K562 (cell line): Measurements from ENCODE around the gene HLCS. TPM values are rescaled to one million over a fixed set of nuclear protein-coding genes. Genes with fewer than 3 reads are reported as not detected.

ENCODE experiments used
- ARID2 ChIP-seq: fragments of 450-650 bp; IDR thresholded peaks from 2 replicates; pipeline ENCODE4 v1.6.1; 2017; ENCODE audit warnings: antibody characterized with exemption, mild to moderate bottlenecking
- CBX1 ChIP-seq: sonication (generic); IDR thresholded peaks from 2 replicates; pipeline ENCODE4 v1.6.1; 2016; ENCODE audit warnings: antibody characterized with exemption, low read depth, mild to moderate bottlenecking
- CTBP1 ChIP-seq: fragments of 450-650 bp; IDR thresholded peaks from 2 replicates; pipeline ENCODE4 v1.6.1; 2016; ENCODE audit warnings: borderline replicate concordance
- ILK ChIP-seq: fragments of 450-650 bp; IDR thresholded peaks from 2 replicates; pipeline ENCODE4 v1.6.1; 2016; ENCODE audit warnings: missing genetic modification characterization, low read depth, mild to moderate bottlenecking, missing compliant biosample characterization, moderate library complexity, borderline replicate concordance
- KLF6 ChIP-seq: fragments of 250-450 bp; sonication (Bioruptor Pico); IDR thresholded peaks from 2 replicates; pipeline ENCODE4 v1.4.0; 2020; ENCODE audit warnings: mild to moderate bottlenecking, moderate library complexity, borderline replicate concordance
- SNRNP70 ChIP-seq: fragments of 200-400 bp; formaldehyde crosslinking; optimal IDR thresholded peaks from 2 replicates; pipeline ENCODE3; 2017; ENCODE audit warnings: low read depth, low read length
- ZNF318 ChIP-seq, 2 experiments: fragments of 450-650 bp; IDR thresholded peaks; 2 replicates each; pipeline ENCODE4 v1.6.1; 2016; ENCODE audit warnings: mild to moderate bottlenecking in 2 of 2, borderline replicate concordance in 1 of 2, low read depth in 1 of 2, moderate library complexity in 1 of 2
- ZNF347 ChIP-seq: fragments of 450-650 bp; formaldehyde crosslinking; IDR thresholded peaks from 2 replicates; pipeline ENCODE4 v1.4.0; 2020; ENCODE audit warnings: low read depth, mild to moderate bottlenecking, moderate library complexity
- ZNF395 ChIP-seq: fragments of 200-800 bp; sonication (Bioruptor generic); IDR thresholded peaks from 2 replicates; pipeline ENCODE4 v1.6.1; 2017; ENCODE audit warnings: missing genetic modification characterization, missing compliant biosample characterization
- ZNF561 ChIP-seq: fragments of 450-650 bp; formaldehyde crosslinking; conservative IDR thresholded peaks from 2 replicates; pipeline ENCODE4 v1.4.0; 2020; ENCODE audit warnings: mild to moderate bottlenecking, moderate library complexity
- polyA plus RNA-seq, 8 experiments: library from polyadenylated mRNA; depleted of rRNA in 4 of 8; stranded (reverse) in 5 of 8; unstranded in 3 of 8; fragments of >200 nt; fragmentation: Nextera tagmentation in 2 of 8; fragmentation: Illumina TruSeq in 1 of 8; extraction: Ambion mirVana in 2 of 8; extraction: Trizol in 1 of 8; gene quantifications; 2 replicates each; pipeline versions ENCODE4 v1.2.1 to v1.2.3, GENCODE V29; 2011 to 2014; ENCODE audit warnings: inconsistent platforms in 1 of 8, missing spikeins in 1 of 8
- total RNA-seq, 7 experiments: library from RNA; depleted of rRNA in 6 of 7; stranded (reverse); fragments of >200 nt in 6 of 7; fragmentation: Illumina TruSeq in 2 of 7; extraction: Trizol in 2 of 7; gene quantifications; 2 replicates each; pipeline versions ENCODE4 v1.2.1 to v1.2.3, GENCODE V29; 2011 to 2021; ENCODE audit warnings: low replicate concordance in 1 of 7
- TF ChIP-seq, protein P1 (sequence below): sonication (generic); formaldehyde crosslinking; IDR thresholded peaks from 2 replicates; pipeline ENCODE4 v1.8.1; 2023; ENCODE audit warnings: mild to moderate bottlenecking, missing genetic modification reagents
- TF ChIP-seq, protein P2 (sequence below): sonication (generic); formaldehyde crosslinking; IDR thresholded peaks from 2 replicates; pipeline ENCODE4 v1.5.0; 2020; ENCODE audit warnings: missing genetic modification reagents
- TF ChIP-seq, protein P3 (sequence below): fragments of 250-450 bp; sonication (Bioruptor Pico); IDR thresholded peaks from 2 replicates; pipeline ENCODE4 v1.9.0; 2021; ENCODE audit warnings: mild to moderate bottlenecking

Gene HLCS
- total and polyA plus RNA-seq, 9 of the 15 experiments (the other 6 are each of a cell fraction or from before 2014, with no cell fraction given): 3.0 to 21.5 (median 17.1) TPM

GRCh38 chr21:36966821-36967768, 626 bp upstream of the HLCS start (continued):
- no peak for TF ChIP-seq ZNF318 (IDR thresholded peaks at IDR 0.05; ENCODE audit: borderline replicate concordance in 1 of 2, low read depth in 1 of 2)
- TF ChIP-seq, protein P1, sequence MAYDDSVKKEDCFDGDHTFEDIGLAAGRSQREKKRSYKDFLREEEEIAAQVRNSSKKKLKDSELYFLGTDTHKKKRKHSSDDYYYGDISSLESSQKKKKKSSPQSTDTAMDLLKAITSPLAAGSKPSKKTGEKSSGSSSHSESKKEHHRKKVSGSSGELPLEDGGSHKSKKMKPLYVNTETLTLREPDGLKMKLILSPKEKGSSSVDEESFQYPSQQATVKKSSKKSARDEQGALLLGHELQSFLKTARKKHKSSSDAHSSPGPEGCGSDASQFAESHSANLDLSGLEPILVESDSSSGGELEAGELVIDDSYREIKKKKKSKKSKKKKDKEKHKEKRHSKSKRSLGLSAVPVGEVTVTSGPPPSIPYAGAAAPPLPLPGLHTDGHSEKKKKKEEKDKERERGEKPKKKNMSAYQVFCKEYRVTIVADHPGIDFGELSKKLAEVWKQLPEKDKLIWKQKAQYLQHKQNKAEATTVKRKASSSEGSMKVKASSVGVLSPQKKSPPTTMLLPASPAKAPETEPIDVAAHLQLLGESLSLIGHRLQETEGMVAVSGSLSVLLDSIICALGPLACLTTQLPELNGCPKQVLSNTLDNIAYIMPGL (CRISPR knock-in tag): no peak
- TF ChIP-seq ARID2: no peak
- TF ChIP-seq SNRNP70: no peak
- TF ChIP-seq, protein P2, sequence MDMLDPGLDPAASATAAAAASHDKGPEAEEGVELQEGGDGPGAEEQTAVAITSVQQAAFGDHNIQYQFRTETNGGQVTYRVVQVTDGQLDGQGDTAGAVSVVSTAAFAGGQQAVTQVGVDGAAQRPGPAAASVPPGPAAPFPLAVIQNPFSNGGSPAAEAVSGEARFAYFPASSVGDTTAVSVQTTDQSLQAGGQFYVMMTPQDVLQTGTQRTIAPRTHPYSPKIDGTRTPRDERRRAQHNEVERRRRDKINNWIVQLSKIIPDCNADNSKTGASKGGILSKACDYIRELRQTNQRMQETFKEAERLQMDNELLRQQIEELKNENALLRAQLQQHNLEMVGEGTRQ (CRISPR knock-in tag): no peak
- TF ChIP-seq, protein P3, sequence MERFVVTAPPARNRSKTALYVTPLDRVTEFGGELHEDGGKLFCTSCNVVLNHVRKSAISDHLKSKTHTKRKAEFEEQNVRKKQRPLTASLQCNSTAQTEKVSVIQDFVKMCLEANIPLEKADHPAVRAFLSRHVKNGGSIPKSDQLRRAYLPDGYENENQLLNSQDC (CRISPR knock-in tag): no peak
- 0 out of 2 replicates have a peak, but pooled peaks have one; percentile 8 for TF ChIP-seq CBX1
- TF ChIP-seq ZNF347: no peak
- TF ChIP-seq KLF6: no peak
- TF ChIP-seq CTBP1: no peak
- no peak for TF ChIP-seq ILK
- no peak for TF ChIP-seq ZNF561 (CRISPR knock-in tag)
- no peak for TF ChIP-seq ZNF395
